H9 (cell line): ENCODE results near the gene RAP1GAP. TPM values are rescaled to one million over a fixed set of nuclear protein-coding genes. Genes with fewer than 3 reads are reported as not detected.

Experiments used
- DNase-seq: peaks from one replicate; pipeline ENCODE4 v3.0.0-alpha.2; 2017
- H2AFZ ChIP-seq: one replicate; pipeline ENCODE4 v1.6.1; 2013; ENCODE audit warnings: mild to moderate bottlenecking, low read length, control low read depth, moderate library complexity
- H2AK5ac ChIP-seq: 2 replicates; pipeline ENCODE4 v1.6.1; 2013; ENCODE audit warnings: low read length, control low read depth, mixed read lengths; ENCODE audit not compliant: insufficient read length
- H2BK120ac ChIP-seq: one replicate; pipeline ENCODE4 v1.6.1; 2013; ENCODE audit warnings: low read depth, mild to moderate bottlenecking, low read length, control low read depth, inconsistent platforms; ENCODE audit not compliant: poor library complexity, severe bottlenecking
- H2BK12ac ChIP-seq: 2 replicates; pipeline ENCODE4 v1.6.1; 2013; ENCODE audit warnings: low read length, control low read depth, mixed read lengths, low read depth; ENCODE audit not compliant: insufficient read length
- H2BK15ac ChIP-seq: 2 replicates; pipeline ENCODE4 v1.6.1; 2013; ENCODE audit warnings: low read depth, low read length, control low read depth
- H2BK20ac ChIP-seq: one replicate; pipeline ENCODE4 v1.6.1; 2013; ENCODE audit warnings: low read depth, mild to moderate bottlenecking, low read length, control low read depth, inconsistent platforms; ENCODE audit not compliant: poor library complexity, severe bottlenecking
- H2BK5ac ChIP-seq: 2 replicates; pipeline ENCODE4 v1.6.1; 2013; ENCODE audit warnings: low read length, control low read depth, mixed read lengths; ENCODE audit not compliant: insufficient read length
- H3K14ac ChIP-seq: 2 replicates; pipeline ENCODE4 v1.6.1; 2013; ENCODE audit warnings: low read length, control low read depth; ENCODE audit not compliant: insufficient read depth
- H3K18ac ChIP-seq: 2 replicates; pipeline ENCODE4 v1.6.1; 2013; ENCODE audit warnings: low read depth, mild to moderate bottlenecking, mixed read lengths, low read length, control low read depth; ENCODE audit not compliant: insufficient read length
- H3K23ac ChIP-seq: 2 replicates; pipeline ENCODE4 v1.6.1; 2013; ENCODE audit warnings: low read length, control low read depth, mixed read lengths, low read depth; ENCODE audit not compliant: insufficient read length
- H3K23me2 ChIP-seq: 2 replicates; pipeline ENCODE4 v1.6.1; 2013; ENCODE audit warnings: low read depth, mild to moderate bottlenecking, mixed read lengths, low read length, control low read depth; ENCODE audit not compliant: insufficient read length, poor library complexity, severe bottlenecking
- H3K27ac ChIP-seq: 2 replicates; pipeline ENCODE4 v1.5.1; 2013; ENCODE audit warnings: low read length, control low read depth, mixed read lengths, low read depth; ENCODE audit not compliant: insufficient read length
- H3K27me3 ChIP-seq: 2 replicates; pipeline ENCODE4 v1.6.1; 2013; ENCODE audit warnings: low read length, control low read depth, inconsistent platforms; ENCODE audit not compliant: insufficient read depth
- H3K4ac ChIP-seq: 2 replicates; pipeline ENCODE4 v1.6.1; 2013; ENCODE audit warnings: low read depth, mild to moderate bottlenecking, control low read depth, inconsistent platforms, low read length, moderate library complexity
- H3K4me1 ChIP-seq: 2 replicates; pipeline ENCODE4 v1.6.1; 2013; ENCODE audit warnings: low read length, control low read depth, inconsistent platforms; ENCODE audit not compliant: insufficient read depth
- H3K4me2 ChIP-seq: 2 replicates; pipeline ENCODE4 v1.6.1; 2013; ENCODE audit warnings: low read length, control low read depth, mixed read lengths; ENCODE audit not compliant: insufficient read length, insufficient read depth
- H3K56ac ChIP-seq: 2 replicates; pipeline ENCODE4 v1.6.1; 2013; ENCODE audit warnings: low read depth, mild to moderate bottlenecking, mixed read lengths, low read length, control low read depth; ENCODE audit not compliant: insufficient read length
- H3K79me1 ChIP-seq: 2 replicates; pipeline ENCODE4 v1.6.1; 2013; ENCODE audit warnings: low read depth, mild to moderate bottlenecking, moderate library complexity, low read length, control low read depth, inconsistent platforms; ENCODE audit not compliant: insufficient read depth, poor library complexity, severe bottlenecking
- H3K79me2 ChIP-seq: 2 replicates; pipeline ENCODE4 v1.6.1; 2013; ENCODE audit warnings: low read length, control low read depth, inconsistent platforms; ENCODE audit not compliant: insufficient read depth
- H3K9ac ChIP-seq: 2 replicates; pipeline ENCODE4 v1.6.1; 2013; ENCODE audit warnings: low read length, control low read depth, mixed read lengths; ENCODE audit not compliant: insufficient read length; ENCODE audit errors: extremely low read depth
- H3K9me3 ChIP-seq: one replicate; pipeline ENCODE4 v1.6.1; 2013; ENCODE audit warnings: low read depth, low read length, inconsistent platforms; ENCODE audit not compliant: control insufficient read depth
- H3T11ph ChIP-seq: one replicate; pipeline ENCODE4 v1.6.1; 2013; ENCODE audit warnings: mild to moderate bottlenecking, low read length, control low read depth, inconsistent platforms
- H4K20me1 ChIP-seq: one replicate; pipeline ENCODE4 v1.6.1; 2013; ENCODE audit not compliant: control insufficient read depth, insufficient read length, insufficient read depth
- H4K5ac ChIP-seq: 2 replicates; pipeline ENCODE4 v1.6.1; 2013; ENCODE audit warnings: low read depth, mild to moderate bottlenecking, mixed read lengths, low read length, control low read depth; ENCODE audit not compliant: insufficient read length
- H4K8ac ChIP-seq: replicated peaks from 2 replicates; pipeline ENCODE4 v1.6.1; 2013; ENCODE audit warnings: low read length, control low read depth, mixed read lengths, low read depth; ENCODE audit not compliant: insufficient read length
- H4K91ac ChIP-seq: 2 replicates; pipeline ENCODE4 v1.6.1; 2013; ENCODE audit warnings: low read depth, mild to moderate bottlenecking, moderate library complexity, mixed read lengths, low read length, control low read depth; ENCODE audit not compliant: insufficient read length
- H3K27ac Mint-ChIP-seq, 3 experiments: 2 replicates in 2 of 3; 3 replicates in 1 of 3; pipeline ENCODE4 v1.8.0; 2020 to 2021; ENCODE audit warnings: mixed read lengths in 3 of 3, mild to moderate bottlenecking in 1 of 3, moderate library complexity in 1 of 3
- H3K27me3 Mint-ChIP-seq: 2 replicates; pipeline ENCODE4 v1.8.0; 2021; ENCODE audit warnings: low read depth, mild to moderate bottlenecking, moderate library complexity, mixed read lengths
- H3K36me3 Mint-ChIP-seq, 3 experiments: 2 replicates in 2 of 3; 3 replicates in 1 of 3; pipeline ENCODE4 v1.8.0; 2020 to 2021; ENCODE audit warnings: low read depth in 3 of 3, mixed read lengths in 3 of 3; ENCODE audit not compliant: insufficient read depth in 1 of 3
- H3K4me1 Mint-ChIP-seq, 2 experiments: 2 replicates each; pipeline ENCODE4 v1.8.0; 2020; ENCODE audit warnings: mixed read lengths in 2 of 2
- H3K4me3 Mint-ChIP-seq, 2 experiments: 2 replicates in 1 of 2; 3 replicates in 1 of 2; pipeline ENCODE4 v1.8.0; 2020 to 2021; ENCODE audit warnings: mild to moderate bottlenecking in 2 of 2, mixed read lengths in 2 of 2, moderate library complexity in 1 of 2
- H3K9me3 Mint-ChIP-seq, 2 experiments: 2 replicates in 1 of 2; 3 replicates in 1 of 2; pipeline ENCODE4 v1.8.0; 2020; ENCODE audit warnings: mild to moderate bottlenecking in 2 of 2, mixed read lengths in 2 of 2, moderate library complexity in 1 of 2
- WGBS: extraction: QIAGEN DNeasy Blood & Tissue Kit; methylation state at CpG from one replicate; pipeline ENCODE4 v1.1.7; 2013; ENCODE audit warnings: missing lambda C conversion rate, low lambda C conversion rate, mixed read lengths; ENCODE audit not compliant: insufficient read length; ENCODE audit errors: extremely low coverage; 5-methylcytosine and 5-hydroxymethylcytosine counted together
- total RNA-seq: library from RNA; stranded (reverse); gene quantifications from 2 replicates; pipeline ENCODE4 v1.2.1, GENCODE V29; 2021
- TF ChIP-seq, protein P1 (sequence below): fragments of 200-600 bp; sonication (generic); conservative IDR thresholded peaks from 3 replicates; pipeline ENCODE4 v1.8.0; 2021; ENCODE audit warnings: antibody characterized with exemption, mild to moderate bottlenecking

RAP1GAP gene
- total RNA-seq, 1 experiment from 2014 or later, result 7.9 TPM

- H3K27ac Mint-ChIP-seq, result no peak overlapping the region; a peak in 1 of 7 replicates
- no peaks in the 10 kb centered on the region for H3K79me2 ChIP-seq
- no peak overlapping the region for H3K18ac ChIP-seq
- peaks cover 14 to 34% of the 10 kb centered on the region in 2 experiments for H3K4me1 Mint-ChIP-seq
- H3K27ac ChIP-seq, result no peak overlapping the region
- no peak overlapping the region for H3K23ac ChIP-seq
- no peaks in the 10 kb centered on the region; the same call in 1 of the 2 replicates for H3K4me1 ChIP-seq
- no peak overlapping the region for H4K8ac ChIP-seq
- H2BK15ac ChIP-seq, result no peak overlapping the region
- no peaks in the 10 kb centered on the region for H3K79me1 ChIP-seq
- peak overlapping the region; percentile 42 for H3K4me2 ChIP-seq
- H3K9me3 Mint-ChIP-seq, result no peaks in the 10 kb centered on the region; a peak in 2 of 5 replicates
- H3K56ac ChIP-seq, result no peak overlapping the region
- H3K9ac ChIP-seq, result no peak overlapping the region
- no peak overlapping the region for H2AFZ ChIP-seq
- H3T11ph ChIP-seq, result no peak overlapping the region
- H4K5ac ChIP-seq, result no peak overlapping the region
- H3K14ac ChIP-seq, result no peak overlapping the region; the same call in 1 of the 2 replicates
- H4K20me1 ChIP-seq, result peaks cover 3% of the 10 kb centered on the region
- H2BK20ac ChIP-seq, result no peak overlapping the region
- no peak overlapping the region for H2BK12ac ChIP-seq
- H2BK5ac ChIP-seq, result no peak overlapping the region
- no CpG with 5 or more reads among the region's 39 CpGs for WGBS
- no peak overlapping the region for H4K91ac ChIP-seq
- no peaks in the 10 kb centered on the region for H3K27me3 ChIP-seq
- H3K9me3 ChIP-seq, result no peaks in the 10 kb centered on the region
- no peak overlapping the region for H2BK120ac ChIP-seq
- H3K23me2 ChIP-seq, result peaks cover 11% of the 10 kb centered on the region
- H2AK5ac ChIP-seq, result no peak overlapping the region
- H3K4ac ChIP-seq, result no peak overlapping the region
- no peak for DNase-seq
- H3K27me3 Mint-ChIP-seq, result peaks cover 24% of the 10 kb centered on the region
- peak overlapping the region; percentile 66 to 74 for H3K4me3 Mint-ChIP-seq
- H3K36me3 Mint-ChIP-seq, result no peaks in the 10 kb centered on the region
- TF ChIP-seq, protein P1, sequence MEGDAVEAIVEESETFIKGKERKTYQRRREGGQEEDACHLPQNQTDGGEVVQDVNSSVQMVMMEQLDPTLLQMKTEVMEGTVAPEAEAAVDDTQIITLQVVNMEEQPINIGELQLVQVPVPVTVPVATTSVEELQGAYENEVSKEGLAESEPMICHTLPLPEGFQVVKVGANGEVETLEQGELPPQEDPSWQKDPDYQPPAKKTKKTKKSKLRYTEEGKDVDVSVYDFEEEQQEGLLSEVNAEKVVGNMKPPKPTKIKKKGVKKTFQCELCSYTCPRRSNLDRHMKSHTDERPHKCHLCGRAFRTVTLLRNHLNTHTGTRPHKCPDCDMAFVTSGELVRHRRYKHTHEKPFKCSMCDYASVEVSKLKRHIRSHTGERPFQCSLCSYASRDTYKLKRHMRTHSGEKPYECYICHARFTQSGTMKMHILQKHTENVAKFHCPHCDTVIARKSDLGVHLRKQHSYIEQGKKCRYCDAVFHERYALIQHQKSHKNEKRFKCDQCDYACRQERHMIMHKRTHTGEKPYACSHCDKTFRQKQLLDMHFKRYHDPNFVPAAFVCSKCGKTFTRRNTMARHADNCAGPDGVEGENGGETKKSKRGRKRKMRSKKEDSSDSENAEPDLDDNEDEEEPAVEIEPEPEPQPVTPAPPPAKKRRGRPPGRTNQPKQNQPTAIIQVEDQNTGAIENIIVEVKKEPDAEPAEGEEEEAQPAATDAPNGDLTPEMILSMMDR, result no peak
Observed at GRCh38 chr1:21652101-21652936, 16.8 kb downstream of the RAP1GAP start.
